HG03025 (cell line): ENCODE data around the gene DISC1.

ENCODE experiments used
- ATAC-seq: cut with Tn5 transposase; IDR thresholded peaks from one replicate; pipeline ENCODE4 v1.9.1; 2021; ENCODE audit warnings: mild to moderate bottlenecking, moderate library complexity; ENCODE audit not compliant: unreplicated experiment, low FRiP score

DISC1 gene

DNA sequence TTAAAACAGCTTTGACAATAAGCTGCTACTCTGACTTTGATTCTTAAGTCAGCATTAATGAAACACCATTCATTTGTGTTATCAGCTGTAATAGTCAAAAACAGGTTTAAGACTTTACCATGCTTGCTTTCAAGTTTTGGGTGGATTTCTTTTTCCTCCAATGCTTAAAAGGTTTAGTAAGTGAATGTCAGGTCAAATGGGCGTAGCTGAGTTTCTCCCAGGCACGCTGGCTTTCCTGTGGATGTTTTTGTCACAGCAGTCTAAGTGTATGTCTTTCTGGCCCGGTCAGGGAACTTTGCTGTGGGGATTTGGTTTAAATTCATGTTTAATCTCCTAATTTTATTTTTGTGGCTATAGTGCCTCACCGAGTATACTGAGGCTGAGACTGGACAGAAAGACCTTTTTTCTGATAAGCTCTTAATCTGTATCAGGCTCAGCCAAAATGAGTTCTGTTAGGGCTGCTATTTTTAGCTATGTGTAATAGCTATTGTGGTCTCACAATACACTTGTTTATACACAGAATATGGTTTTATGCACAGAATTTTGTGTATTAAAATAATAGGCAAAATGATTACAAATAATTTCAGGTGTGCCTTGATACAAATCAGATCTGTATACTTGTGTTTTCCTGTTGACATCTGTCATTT is 292.8 kb downstream of the DISC1 start:
- ATAC-seq, result no peak

DNA sequence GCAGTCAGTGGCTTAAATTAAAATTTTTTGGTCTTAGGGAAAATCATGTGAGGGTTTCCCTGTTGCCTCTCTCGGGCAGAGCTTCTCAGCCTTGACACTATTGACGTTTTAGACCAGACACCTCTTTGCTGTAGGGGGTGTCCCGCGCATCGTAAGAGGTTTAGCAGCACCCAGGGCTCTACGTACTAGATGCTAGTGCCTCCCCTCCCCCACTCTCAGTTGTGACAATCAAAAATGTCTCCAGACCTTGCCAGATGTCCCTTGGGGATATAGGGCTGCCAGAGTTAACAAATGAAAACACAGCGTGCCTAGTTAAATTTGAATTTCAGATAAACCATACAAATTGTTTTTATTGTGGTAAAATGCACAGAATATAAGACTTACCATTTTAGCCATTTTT is 293.3 kb downstream of the DISC1 start:
- no peak for ATAC-seq

DNA sequence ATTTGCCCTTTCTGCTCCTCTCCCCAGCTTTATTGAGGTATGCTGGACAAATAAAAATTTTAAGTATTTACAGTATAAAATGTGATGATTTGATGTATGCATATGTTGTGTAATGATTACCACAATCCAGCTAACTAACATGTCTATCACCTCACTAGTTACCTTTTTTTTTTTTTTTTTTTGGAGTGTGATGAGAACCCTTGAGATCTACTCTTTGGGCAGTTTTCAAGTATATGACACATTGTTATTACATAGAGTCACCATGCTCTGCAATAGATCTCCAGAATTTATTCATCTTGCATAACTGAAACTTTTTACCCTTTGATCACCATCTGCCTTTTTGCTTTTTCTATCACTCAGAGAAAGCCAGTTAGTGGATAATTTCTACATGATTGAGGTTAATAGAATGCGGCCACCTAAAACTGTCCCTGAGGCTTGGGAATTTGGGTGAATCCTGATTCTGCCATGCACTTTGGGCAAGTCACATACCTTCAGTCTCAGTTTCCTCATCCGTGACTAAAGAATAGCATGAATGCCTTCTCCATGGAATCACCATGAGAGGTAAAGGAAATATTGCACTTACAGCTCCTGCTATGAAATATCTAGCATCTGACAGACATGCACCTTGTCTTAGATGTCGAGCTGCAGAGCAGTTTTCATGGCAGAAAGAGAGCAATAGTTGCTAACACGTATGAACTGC is 295.2 kb downstream of the DISC1 start:
- no peak for ATAC-seq

DNA sequence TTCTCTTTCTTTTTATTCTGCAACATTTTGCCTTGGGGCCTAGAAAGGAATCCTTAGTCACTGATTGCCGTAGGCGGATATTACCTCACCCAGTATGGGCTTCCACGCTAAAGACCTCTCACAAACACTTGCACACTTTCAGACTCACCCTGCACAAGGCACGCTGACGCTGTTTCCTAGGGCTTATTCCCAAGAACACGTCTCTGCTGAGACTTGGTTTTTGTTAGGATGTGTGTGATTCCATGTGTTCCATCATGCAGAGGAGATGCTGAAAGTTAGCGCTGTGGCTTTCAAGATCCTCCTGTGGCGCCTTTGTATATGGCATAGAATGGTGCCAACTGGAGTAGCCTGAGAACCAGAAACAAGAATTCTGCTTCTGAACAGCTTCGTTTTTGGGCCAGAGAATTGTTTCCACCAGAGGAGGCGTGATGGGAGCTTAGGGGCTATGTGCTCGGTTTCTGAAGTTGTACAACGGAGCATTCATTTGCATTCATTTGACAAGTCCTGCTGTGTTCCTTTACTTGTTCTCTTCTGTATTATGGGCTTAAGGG is 297.0 kb downstream of the DISC1 start:
- no peak for ATAC-seq

DNA sequence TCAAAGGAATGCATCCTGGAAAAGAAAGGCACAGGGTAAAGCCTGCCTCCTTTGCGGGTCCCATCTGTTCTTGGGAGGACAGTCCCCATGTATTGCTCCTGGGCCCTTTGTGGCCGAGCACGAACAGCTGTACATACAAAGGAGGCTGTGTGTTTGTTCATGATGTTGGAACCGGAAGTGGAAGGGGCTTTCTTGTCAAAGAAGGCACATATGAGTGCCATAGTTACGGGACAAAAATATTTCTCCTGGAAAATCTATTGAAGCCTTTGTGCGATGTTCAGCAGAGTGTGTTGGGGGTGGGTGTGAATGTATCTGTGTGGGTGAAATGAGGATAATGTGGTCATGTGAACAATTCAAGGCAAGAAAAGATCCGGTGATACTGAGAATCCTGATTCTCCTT is 297.6 kb downstream of the DISC1 start:
- ATAC-seq, result no peak

DNA sequence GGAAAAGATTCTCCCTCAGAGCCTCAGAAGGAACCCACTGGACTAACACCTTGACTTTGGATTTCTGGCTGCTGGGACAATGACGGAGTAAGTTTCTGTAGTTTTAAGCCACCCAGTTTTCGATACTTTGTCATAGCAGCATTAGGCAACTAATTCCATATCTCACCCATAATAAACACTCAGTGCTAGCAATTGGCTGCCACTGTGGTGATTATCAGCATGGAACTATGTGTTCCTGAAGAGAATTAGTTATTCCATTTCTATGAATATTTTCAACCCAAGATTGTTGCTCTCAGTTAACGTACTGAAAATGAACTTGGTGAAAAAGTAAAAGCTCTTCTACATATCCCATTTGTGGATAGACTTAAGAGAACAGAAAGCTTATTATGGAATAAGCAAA is 299.3 kb downstream of the DISC1 start:
- no peak for ATAC-seq

DNA sequence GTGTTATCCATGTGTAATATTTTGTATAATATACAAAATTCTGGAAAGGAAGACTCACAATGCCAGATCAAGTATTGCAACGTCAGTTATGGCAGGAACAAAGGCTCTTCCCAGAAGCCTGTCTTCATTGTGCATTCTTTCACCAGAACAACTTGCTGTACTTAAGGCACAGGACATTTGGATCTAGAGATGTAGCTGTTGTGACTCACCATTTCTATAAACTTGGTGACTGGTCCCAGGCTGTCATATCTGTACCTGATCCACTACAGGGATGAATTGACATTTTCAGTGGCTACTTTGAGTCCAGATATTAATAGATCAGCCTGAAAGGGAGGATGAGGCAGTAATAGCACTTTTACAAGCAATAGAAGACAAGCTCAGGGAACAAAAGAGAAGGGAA is 299.8 kb downstream of the DISC1 start:
- ATAC-seq, result no peak

DNA sequence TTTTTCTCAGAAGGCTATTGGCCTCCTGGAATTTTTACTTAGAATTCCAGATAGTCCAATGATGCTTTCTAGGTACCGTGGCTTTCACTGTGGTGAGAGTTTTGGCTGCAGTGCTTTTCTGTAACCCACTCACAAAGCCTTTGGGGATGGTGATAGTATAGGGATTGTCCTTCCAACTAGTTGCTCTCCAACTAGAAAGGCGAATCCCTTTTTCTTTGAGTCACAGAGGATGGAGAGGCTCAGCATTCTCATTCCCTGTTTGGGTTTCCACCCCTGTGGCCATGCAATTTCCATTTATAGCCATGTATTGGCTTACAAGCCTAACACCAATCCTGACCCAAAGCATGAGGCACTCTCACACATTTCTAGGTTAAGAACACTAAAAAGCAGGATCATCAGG is 300.3 kb downstream of the DISC1 start:
- no peak for ATAC-seq

DNA sequence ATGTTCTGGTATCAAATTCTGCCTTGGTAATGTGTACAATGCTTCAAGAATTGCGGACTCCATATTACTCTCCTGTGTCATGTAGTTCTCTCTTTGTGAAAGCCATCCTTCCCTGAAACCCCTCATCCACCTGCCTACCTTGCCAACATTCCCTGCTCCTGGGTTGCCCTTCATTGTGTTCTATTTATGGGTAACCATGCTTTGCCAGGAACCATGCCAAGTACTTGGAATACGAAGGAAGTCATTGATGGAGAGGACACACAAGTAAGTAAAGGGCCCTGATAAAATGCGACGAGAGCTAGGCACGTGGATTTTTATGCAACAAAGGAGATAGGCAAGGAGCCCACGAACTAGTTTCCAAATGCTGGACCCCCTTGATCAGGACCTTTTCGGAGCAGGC is 300.8 kb downstream of the DISC1 start:
- ATAC-seq, result no peak

DNA sequence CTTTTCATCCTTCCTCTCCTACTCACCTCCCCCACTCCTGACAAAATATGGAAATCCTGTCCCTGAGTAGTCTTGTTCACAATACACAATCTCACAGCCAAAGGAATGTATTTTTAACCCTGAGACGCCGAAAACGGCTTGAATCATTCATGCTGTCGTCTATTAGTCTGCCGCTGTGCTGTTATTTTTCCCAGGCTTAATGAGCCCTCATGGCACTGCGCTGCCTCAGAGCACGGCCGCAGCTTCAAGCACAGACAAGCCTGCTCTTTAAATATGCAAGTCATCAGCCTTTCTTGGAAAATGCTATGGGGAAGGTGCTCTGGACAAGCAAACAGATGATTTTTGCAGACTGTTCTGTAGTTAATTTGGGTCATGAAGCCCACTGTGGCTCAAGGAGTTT is 302.7 kb downstream of the DISC1 start:
- no peak for ATAC-seq

DNA sequence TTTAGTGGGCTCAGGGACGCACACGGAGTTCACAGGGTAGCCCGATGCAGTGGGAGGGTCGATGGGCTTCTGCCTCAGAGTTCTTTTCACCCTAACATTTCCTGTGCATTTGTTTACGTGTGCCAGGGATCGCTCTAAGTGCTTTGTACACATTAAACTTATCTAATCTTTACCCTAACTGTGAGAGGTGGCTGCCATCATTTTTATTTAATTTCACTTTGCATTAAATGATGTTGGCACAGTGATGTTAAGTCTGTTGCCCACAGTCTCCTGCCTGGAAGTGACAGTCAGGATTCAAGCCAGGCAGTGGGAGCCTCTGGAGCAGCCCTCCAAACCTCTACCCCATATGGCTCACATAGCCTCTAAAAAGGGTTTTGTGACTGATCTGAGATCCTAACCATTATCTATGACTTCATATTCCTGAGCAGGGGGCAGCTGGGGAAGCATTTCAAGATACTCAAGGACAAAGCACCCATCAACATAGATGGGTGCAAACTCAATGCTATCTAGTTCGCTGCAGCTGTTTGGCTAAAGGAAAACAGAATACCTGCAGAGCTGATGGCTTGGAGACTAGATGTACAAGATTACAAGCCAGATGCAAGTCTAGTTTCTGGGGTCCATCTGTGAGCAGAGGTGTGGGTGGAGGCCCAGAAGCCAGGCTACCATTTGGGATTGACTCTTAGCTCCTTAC is 303.8 kb downstream of the DISC1 start:
- no peak for ATAC-seq

DNA sequence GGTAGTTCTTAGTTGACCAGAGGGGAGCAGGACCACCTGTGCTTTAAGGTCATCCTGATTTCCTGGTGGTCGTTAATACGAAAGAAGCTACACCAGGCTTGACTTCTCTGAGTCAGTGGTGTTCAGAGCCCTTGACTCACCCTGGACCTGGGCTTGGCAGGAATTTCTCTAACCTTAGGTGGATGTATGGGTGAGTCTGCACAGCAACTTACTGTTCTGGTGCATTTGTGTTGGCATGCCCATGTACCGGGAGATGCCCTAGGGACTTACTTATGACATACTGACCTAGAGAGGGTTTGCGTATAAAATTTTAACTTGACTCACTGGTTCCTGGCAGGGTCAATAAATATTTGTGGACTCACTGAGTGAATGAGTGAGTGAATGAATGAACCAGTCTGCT is 304.6 kb downstream of the DISC1 start:
- ATAC-seq, result no peak

DNA sequence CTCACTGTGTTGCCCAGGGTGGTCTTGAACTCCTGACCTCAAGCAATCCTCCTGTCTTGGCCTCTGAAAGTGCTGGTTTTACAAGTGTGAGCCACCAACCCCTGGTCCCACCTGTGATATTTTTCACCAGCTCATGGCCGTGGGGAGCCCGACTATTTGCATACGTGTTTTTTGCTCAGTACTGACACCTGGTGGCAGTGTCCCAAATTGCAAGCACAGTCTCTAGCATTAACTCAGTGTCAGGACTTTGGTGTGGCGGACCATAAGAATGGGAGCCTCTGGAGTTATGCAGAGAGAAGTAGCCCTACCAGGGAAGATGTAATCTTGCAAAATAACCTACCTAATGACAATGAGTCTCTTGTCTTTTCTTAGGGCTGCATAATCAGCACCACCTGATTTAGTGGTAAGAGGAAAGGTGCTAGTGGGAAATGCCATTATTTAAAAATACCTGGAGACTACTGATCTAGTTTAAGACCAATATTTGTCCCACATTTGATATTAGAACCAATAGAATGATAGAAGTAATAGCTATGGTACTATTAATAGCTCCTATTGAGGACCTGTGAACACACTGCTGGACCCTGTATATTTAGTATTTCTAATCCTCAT is 305.4 kb downstream of the DISC1 start:
- ATAC-seq, result no peak

DNA sequence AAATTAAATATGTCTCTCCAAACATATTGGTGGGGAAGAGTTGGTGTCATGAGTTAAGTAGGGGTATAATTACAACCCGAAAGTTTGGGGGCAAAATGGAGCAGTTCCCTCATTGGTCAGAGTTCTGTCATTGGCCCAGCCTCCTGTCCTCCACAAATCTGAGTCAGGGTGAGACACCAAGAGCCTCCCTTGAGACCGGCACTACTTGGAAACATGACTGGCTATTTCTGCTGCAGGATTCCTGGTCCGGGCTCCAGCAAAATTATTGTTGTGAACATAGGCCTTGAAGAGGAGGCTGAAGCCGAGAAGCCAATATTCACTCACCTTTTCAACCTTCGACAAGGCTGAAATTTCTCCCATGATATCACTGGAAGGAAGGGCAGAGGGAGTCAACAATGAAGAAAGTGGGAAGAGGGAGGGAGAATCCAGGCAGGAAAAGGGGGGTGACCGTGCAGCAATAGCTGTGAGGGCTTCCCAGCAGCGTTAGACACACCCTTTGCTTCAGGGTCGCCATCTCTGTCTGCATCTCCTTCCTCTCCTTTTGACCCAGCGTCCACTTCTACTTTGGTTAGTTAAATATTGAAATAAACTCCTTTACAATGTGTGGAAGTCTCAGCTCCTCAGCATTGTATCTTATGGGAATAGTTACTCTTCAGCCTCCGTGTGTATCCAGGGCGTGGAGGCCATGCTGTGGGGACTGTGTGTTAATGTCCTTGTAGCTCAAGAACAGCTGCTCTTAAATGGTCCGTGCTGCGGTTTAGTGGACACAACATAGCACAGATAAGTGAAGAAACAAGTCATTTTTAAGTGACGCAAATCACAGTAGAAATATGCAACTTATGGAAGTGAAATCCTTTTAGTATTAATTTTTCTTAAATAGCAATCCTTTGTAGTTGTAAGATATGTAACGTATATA is 307.4 kb downstream of the DISC1 start:
- no peak for ATAC-seq

DNA sequence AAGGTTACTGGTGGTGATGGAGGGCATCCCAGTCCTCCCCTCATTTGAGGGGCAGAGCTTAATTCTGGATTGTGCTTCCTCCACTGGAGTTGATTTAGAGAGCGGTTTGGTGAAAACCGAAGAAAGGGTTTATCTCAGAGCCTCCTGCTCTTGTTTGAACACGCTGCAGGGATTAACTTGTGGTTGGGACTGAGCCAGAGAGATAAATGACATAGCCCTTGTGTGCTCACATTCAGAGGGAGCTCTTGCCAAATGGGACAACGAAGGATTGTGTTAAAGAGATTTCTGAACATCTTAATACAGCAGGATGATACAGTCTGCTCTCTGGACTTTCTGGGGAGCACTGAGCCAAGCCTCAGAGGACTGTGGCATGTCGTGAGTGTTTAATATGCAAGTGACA is 308.2 kb downstream of the DISC1 start:
- no peak for ATAC-seq

DNA sequence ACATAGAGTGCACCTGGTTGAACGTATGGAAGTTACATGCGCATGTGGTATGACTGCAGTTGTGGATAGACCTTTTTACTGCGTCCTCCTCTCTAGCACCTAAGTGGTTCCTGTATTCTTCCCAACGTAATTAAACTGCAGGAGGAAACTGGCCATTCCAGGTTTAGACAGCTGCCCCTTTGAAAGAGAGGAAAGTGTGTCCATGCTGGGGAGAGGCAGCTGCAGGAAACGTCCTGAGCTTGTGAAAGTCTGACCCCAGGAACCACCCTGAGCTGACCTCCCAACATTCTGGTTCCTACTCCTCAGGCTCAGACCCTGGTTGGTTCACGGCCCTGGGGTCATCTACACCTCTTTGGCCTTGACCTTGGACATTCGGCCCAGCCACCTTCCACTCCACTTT is 309.3 kb downstream of the DISC1 start:
- ATAC-seq, result no peak

DNA sequence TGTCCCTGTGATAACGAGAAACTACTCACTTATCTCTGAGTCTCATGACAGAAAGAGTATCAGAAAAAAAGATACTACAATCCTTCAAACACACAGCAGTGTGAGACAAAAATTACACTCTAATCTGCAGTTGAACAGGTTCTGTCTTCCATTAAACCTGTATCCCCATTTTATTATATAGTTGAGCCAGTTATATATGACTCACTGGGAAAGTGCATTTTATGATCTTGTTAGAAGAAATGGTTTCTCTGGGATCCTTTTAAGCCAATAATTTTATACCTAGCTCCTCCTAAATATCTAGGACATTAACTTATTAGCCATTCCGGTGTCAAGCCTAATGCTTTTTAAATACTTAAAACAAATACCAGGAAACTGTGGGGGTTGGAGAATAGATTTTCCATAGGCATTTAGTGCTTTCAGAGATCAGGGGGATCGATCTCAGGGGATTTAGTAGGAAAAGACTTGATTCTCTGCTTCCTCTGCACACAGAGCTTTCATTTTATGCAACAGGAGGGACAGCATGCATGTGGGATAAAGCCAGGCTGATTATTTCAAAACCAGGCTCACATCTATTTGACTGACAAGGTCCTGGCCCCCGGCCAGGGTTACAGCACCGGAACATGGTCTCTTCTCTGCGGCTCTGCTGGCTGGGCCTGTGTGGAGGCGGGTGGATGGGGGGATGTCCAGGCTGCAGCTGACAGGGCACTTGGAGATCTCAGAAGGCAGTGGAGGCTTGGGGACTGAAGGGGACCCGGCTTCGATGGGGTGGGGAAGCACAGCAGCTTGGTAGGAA is 310.6 kb downstream of the DISC1 start:
- ATAC-seq, result no peak

DNA sequence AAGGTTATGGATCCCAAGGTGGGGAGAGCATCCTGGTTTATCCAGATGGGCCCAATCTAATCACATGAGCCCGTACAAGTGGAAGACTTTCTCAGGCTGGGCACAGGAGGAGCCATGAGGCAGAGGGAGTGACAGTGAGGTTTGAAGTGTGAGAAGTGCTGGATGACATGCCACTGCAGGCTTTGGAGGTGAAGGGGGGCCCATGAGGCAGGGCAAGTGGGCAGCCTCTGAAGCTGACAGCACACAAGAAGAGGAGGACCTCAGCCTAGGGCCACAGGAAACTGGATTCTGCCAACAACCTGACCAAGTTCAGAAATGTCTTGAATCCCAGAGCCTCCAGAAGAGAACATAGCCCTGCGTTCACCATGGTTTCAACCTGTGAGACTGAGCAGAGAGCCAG is 311.6 kb downstream of the DISC1 start:
- ATAC-seq, result no peak

DNA sequence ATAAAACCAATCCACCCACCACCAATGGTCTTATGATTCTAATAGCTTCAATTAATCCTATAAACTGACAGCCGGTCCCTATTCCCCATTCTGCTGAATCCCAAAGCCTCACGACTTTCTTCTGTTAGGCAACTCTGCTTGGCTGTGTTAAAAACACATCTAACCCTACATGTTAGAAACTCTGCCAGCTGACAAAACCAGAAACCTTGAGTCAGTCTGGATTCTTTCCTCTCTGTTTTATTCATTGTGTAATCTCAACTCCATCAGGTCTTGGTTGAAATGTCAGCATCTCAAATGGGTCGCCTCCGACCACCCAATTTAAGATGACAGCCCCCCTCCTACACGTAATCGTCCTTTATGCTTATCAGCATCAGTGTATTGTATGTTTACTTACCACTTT is 312.1 kb downstream of the DISC1 start:
- no peak for ATAC-seq
